Measurements from ENCODE around the gene PRTN3.
"Not testable (repeated sequence)": the region's sequence is repeated elsewhere in the genome, so short reads cannot be mapped to it uniquely, and the experiment has no call there.

PRTN3 gene

DNA sequence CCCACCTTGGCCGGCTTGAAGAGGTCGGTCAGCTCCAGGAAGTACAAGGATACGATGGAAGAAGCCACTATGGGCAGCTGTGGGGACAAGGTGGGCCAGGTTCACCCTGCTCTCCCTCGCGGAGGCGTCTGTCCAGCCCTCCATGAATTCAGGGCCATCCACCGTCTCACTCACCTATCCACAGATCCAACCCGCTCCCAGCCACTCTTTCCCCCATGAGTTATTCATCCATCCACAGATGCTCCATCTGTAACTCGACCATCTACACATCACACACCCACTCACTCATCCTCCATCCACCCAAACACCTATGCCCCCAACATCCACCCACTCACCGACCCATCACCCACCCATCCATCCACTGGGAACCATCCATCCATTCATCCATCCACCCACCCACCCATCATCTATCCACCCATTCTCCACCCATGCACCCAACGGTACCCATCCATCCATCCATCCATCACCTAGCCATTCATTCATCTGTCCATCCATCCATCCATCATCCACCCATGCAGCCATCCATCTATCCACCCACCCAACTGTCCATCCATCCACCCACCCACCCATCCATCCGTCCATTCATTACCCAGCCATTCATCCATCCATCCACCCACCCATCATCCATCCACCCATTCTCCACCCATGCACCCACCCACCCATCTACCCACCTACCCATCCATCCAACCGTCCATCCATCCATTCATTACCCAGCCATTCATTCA lies 24.9 kb upstream of the PRTN3 start:
- no peak for DNase-seq (ENCODE audit: extremely low spot score)
- ChIA-PET CTCF (no interaction called here), POLR2A (interaction anchor here (1.6 kb wide), 1 partner anchor 18 kb away, joined by 3 read pairs; no protein-coding TSS in a partner anchor)
- TF ChIP-seq, protein P1, sequence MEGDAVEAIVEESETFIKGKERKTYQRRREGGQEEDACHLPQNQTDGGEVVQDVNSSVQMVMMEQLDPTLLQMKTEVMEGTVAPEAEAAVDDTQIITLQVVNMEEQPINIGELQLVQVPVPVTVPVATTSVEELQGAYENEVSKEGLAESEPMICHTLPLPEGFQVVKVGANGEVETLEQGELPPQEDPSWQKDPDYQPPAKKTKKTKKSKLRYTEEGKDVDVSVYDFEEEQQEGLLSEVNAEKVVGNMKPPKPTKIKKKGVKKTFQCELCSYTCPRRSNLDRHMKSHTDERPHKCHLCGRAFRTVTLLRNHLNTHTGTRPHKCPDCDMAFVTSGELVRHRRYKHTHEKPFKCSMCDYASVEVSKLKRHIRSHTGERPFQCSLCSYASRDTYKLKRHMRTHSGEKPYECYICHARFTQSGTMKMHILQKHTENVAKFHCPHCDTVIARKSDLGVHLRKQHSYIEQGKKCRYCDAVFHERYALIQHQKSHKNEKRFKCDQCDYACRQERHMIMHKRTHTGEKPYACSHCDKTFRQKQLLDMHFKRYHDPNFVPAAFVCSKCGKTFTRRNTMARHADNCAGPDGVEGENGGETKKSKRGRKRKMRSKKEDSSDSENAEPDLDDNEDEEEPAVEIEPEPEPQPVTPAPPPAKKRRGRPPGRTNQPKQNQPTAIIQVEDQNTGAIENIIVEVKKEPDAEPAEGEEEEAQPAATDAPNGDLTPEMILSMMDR (IDR thresholded peaks at IDR 0.05; ENCODE audit: control extremely low read depth, extremely low read depth, low read depth, missing control alignments): no peak

GRCh38 chr19:816500-816857 lies 24.3 kb upstream of the PRTN3 start:
- CTCF ChIA-PET: no interaction called here
- no peak for DNase-seq (ENCODE audit: extremely low spot score)
- POLR2A ChIA-PET: no interaction called here
- TF ChIP-seq, protein P1 (IDR thresholded peaks at IDR 0.05; ENCODE audit: control extremely low read depth, extremely low read depth, low read depth, missing control alignments): no peak

- CTCF ChIA-PET; DNase-seq (ENCODE audit: extremely low spot score): not testable (repeated sequence)
- POLR2A ChIA-PET: interaction anchor here (1.3 kb wide), 1 partner anchor 10 kb away, joined by 3 read pairs; no protein-coding TSS in a partner anchor
These were observed 20.6 kb upstream of the PRTN3 start for GRCh38 chr19:820212-820611.

DNA sequence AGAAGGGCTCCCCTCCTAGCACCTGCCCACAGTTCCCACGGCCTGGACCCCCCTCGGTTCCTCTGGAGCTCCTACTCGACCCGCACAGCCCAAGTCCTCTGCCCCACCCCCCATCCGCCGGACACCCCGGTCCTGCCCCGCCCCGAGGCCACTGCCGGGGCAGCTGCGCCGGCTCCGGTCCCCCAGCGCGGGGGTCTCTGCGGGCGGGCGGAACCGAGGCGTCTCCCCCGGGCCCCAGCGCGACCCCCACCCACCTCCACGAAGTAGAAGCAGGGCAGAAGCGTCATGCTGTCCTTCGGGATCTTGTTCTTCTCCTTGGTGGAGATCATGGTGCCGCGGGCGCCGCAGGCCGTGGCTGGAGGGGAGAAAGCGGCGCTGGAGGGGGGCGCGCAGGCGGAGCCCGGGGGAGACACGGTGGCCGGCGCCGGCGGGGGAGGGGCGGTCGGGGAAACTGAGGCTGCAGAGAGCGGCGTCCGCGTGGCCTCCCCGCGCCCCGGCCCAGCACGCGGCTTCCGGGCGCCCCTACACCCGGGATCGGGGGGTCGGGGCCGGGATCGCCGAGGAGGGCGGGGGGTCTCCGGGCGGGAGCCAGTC lies 19.5 kb upstream of the PRTN3 start:
- CTCF ChIA-PET: no interaction called here
- DNase-seq (ENCODE audit: extremely low spot score): no peak
- POLR2A ChIA-PET: interaction anchor here (0.6 kb wide), 1 partner anchor 121 kb away, joined by 3 read pairs; no protein-coding TSS in a partner anchor
- TF ChIP-seq, protein P1 (IDR thresholded peaks at IDR 0.05; ENCODE audit: control extremely low read depth, extremely low read depth, low read depth, missing control alignments): no peak

DNA sequence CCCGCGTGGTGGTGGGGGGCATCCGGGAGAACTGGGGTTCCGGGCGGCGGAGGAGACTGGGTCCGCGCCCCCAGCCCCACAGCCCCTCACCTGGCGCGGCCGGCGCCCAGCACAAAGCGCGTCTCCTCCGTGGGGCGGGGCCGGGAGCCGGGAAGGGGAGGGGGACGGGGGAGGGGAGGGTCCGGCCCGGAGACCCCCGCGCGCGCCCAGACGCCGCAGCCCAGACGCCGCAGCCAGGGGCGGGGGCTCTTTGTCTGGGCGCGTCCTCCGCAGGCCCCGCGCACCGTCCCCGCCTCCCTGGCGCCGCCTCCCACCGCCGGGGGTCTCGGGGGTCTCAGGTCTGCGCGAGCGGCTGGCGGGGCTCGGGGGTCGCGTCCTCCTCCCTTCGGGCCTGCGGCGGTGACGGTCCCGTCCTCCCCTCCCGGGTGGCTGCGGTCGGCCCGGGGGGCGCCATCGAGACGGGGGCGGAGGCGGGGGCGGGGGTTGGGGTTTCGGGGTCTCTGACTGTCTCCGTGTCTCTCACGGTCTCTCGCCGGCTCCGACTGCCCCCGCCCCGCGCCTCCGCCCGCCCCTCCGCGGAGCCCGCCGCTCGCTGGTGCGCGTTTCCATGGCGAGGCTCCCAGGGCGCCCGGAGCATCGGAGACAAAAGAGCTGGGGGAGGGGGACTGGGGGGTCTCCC lies 18.8 kb upstream of the PRTN3 start, which contains the start of gene PLPPR3:
Gene PLPPR3 (minus strand): TSS at position 131 of the 679 bp plus-strand sequence. CDS start 396 bp downstream, outside the sequence.
- ChIA-PET POLR2A (no interaction called here), CTCF (no interaction called here)
- TF ChIP-seq, protein P1 (IDR thresholded peaks at IDR 0.05; ENCODE audit: control extremely low read depth, extremely low read depth, low read depth, missing control alignments): no peak
- DNase-seq (ENCODE audit: extremely low spot score): no peak

- POLR2A ChIA-PET: no interaction called here
- TF ChIP-seq, protein P1 (IDR thresholded peaks at IDR 0.05; ENCODE audit: control extremely low read depth, extremely low read depth, low read depth, missing control alignments): no peak
- DNase-seq (ENCODE audit: extremely low spot score): no peak
- CTCF ChIA-PET: no interaction called here
These were observed 17.2 kb upstream of the PRTN3 start for GRCh38 chr19:823565-824121.

Measured in GM10248 (cell line).